Measurements from ENCODE around the gene RFX2. TPM values are rescaled to one million over a fixed set of nuclear protein-coding genes. Genes with fewer than 3 reads are reported as not detected.
A peak's percentile ranks its signal among the peaks of the same experiment; 100 is the strongest.

Gene RFX2
- total and polyA plus RNA-seq, 4 experiments from 2014 or later = 3.6 to 6.7 (median 5.8) TPM

- Mint-ChIP-seq H3K27me3 (no peaks in the 10 kb centered on the region), H3K4me1 (peaks cover 43 to 75% (median 56%) of the 10 kb centered on the region in 4 donors), H3K4me3 (peak overlapping the region; percentile 91 to 96 (median 92)), H3K9me3 (peaks cover 0 to 2% (median 0%) of the 10 kb centered on the region in 8 donors), H3K27ac (peak overlapping the region; percentile 94 to 96 (median 95)), H3K36me3 (peaks cover 6 to 40% of the 10 kb centered on the region in 2 donors)
- intact Hi-C loops (cut with micrococcal nuclease) = loop anchor here (5.0 kb wide), 1 partner anchor 136 kb away; the partner anchor contains the start of gene RFX2
- ChIA-PET POLR2A (ENCODE audit: partially characterized antibody) (interaction anchor here (2.3 to 4.5 kb wide), 5 partner anchors 13 to 149 kb away, joined by 6 to 47 read pairs (median 23); partner anchors contain the start of genes NDUFA11 and VMAC), CTCF (ENCODE audit: partially characterized antibody) (interaction anchor here (0.6 to 6.1 kb wide), 2 partner anchors 10 to 238 kb away, joined by 3 to 68 read pairs; no protein-coding TSS in a partner anchor)
- Histone ChIP-seq H3K36me3 (ENCODE audit: insufficient read depth, low read length) (peaks cover 13% of the 10 kb centered on the region), H3K27ac (ENCODE audit: low read depth, low read length) (peak overlapping the region; percentile 84), H3K4me1 (ENCODE audit: insufficient read depth, low read length) (peaks cover 75% of the 10 kb centered on the region), H3K27me3 (ENCODE audit: insufficient read depth, low read length) (no peaks in the 10 kb centered on the region), H3K9me3 (ENCODE audit: control insufficient read depth in 1 of 2, low read length in 2 of 2) (no peaks in the 10 kb centered on the region), H3K4me3 (ENCODE audit: low read length in 2 of 2) (peak overlapping the region; percentile 78 to 81)
- no peak for DNase-seq
These were observed 133.5 kb downstream of the RFX2 start for GRCh38 chr19:5976768-5977167.

GRCh38 chr19:5975388-5975728 lies 134.9 kb downstream of the RFX2 start:
- peaks cover 0 to 2% (median 0%) of the 10 kb centered on the region in 8 donors for H3K9me3 Mint-ChIP-seq
- no peak overlapping the region for H3K4me3 ChIP-seq (ENCODE audit: low read length in 2 of 2)
- H3K9me3 ChIP-seq (ENCODE audit: control insufficient read depth in 1 of 2, low read length in 2 of 2) = no peaks in the 10 kb centered on the region
- H3K36me3 Mint-ChIP-seq = peaks cover 6 to 46% of the 10 kb centered on the region in 2 donors
- H3K27me3 Mint-ChIP-seq = no peaks in the 10 kb centered on the region
- no peaks in the 10 kb centered on the region for H3K27me3 ChIP-seq (ENCODE audit: insufficient read depth, low read length)
- H3K27ac Mint-ChIP-seq = peak overlapping the region; percentile 6 to 91 (median 79)
- H3K4me1 ChIP-seq (ENCODE audit: insufficient read depth, low read length) = peaks cover 88% of the 10 kb centered on the region
- H3K36me3 ChIP-seq (ENCODE audit: insufficient read depth, low read length) = peaks cover 16% of the 10 kb centered on the region
- ChIA-PET CTCF (ENCODE audit: partially characterized antibody) (interaction anchor here (0.7 to 6.1 kb wide), 4 partner anchors 8 to 47 kb away, joined by 3 to 68 read pairs (median 4); no protein-coding TSS in a partner anchor), POLR2A (ENCODE audit: partially characterized antibody) (interaction anchor here (0.8 to 2.4 kb wide), 4 partner anchors 13 to 147 kb away, joined by 5 to 6 read pairs (median 6); partner anchors contain the start of gene NDUFA11)
- peak overlapping the region; percentile 19 for H3K27ac ChIP-seq (ENCODE audit: low read depth, low read length)
- H3K4me3 Mint-ChIP-seq = peak overlapping the region; percentile 91 to 96 (median 92)
- H3K4me1 Mint-ChIP-seq = peaks cover 48 to 86% (median 65%) of the 10 kb centered on the region in 4 donors
- intact Hi-C loops (cut with micrococcal nuclease) = loop anchor here (5.0 kb wide), 1 partner anchor 137 kb away; the partner anchor contains the start of gene RFX2
- no peak for DNase-seq

- DNase-seq = peak in 3 of 5 donors; percentile 16 to 82 (median 29)
- Histone ChIP-seq H3K4me1 (ENCODE audit: insufficient read depth, low read length) (peaks cover 88% of the 10 kb centered on the region), H3K4me3 (ENCODE audit: low read length in 2 of 2) (no peak overlapping the region), H3K36me3 (ENCODE audit: insufficient read depth, low read length) (peaks cover 16% of the 10 kb centered on the region), H3K27me3 (ENCODE audit: insufficient read depth, low read length) (no peaks in the 10 kb centered on the region), H3K27ac (ENCODE audit: low read depth, low read length) (peak overlapping the region; percentile 19), H3K9me3 (ENCODE audit: control insufficient read depth in 1 of 2, low read length in 2 of 2) (no peaks in the 10 kb centered on the region)
- intact Hi-C loops (cut with micrococcal nuclease) = loop anchor here (5.0 kb wide), 1 partner anchor 137 kb away; the partner anchor contains the start of gene RFX2
- Mint-ChIP-seq H3K9me3 (peaks cover 0 to 2% (median 0%) of the 10 kb centered on the region in 8 donors), H3K4me1 (peaks cover 50 to 86% (median 66%) of the 10 kb centered on the region in 4 donors), H3K36me3 (peaks cover 6 to 46% of the 10 kb centered on the region in 2 donors), H3K4me3 (peak overlapping the region; percentile 57 to 94 (median 70)), H3K27me3 (no peaks in the 10 kb centered on the region), H3K27ac (peak overlapping the region; percentile 72 to 88 (median 79))
- CTCF ChIA-PET (ENCODE audit: partially characterized antibody) = interaction anchor here (0.7 to 6.1 kb wide), 3 partner anchors 8 to 47 kb away, joined by 3 to 68 read pairs (median 4); no protein-coding TSS in a partner anchor
- POLR2A ChIA-PET (ENCODE audit: partially characterized antibody) = interaction anchor here (1.0 to 1.2 kb wide), 2 partner anchors 13 to 71 kb away, joined by 5 to 6 read pairs; partner anchors contain the start of gene NDUFA11
These were observed 135.4 kb downstream of the RFX2 start for GRCh38 chr19:5974721-5975387.

- Mint-ChIP-seq H3K27me3 (no peaks in the 10 kb centered on the region), H3K36me3 (peaks cover 6 to 46% of the 10 kb centered on the region in 2 donors), H3K4me1 (peaks cover 48 to 87% (median 66%) of the 10 kb centered on the region in 4 donors), H3K27ac (peak overlapping the region; percentile 29 to 88 (median 77)), H3K9me3 (peaks cover 0 to 2% (median 0%) of the 10 kb centered on the region in 8 donors), H3K4me3 (peak overlapping the region in 5 of 8 donors; percentile 21 to 91 (median 59))
- POLR2A ChIA-PET (ENCODE audit: partially characterized antibody) = interaction anchor here (1.0 kb wide), 1 partner anchor 12 kb away, joined by 6 read pairs; no protein-coding TSS in a partner anchor
- H3K27ac ChIP-seq (ENCODE audit: low read depth, low read length) = peak overlapping the region; percentile 19
- no peak overlapping the region for H3K4me3 ChIP-seq (ENCODE audit: low read length in 2 of 2)
- peaks cover 88% of the 10 kb centered on the region for H3K4me1 ChIP-seq (ENCODE audit: insufficient read depth, low read length)
- no peaks in the 10 kb centered on the region for H3K9me3 ChIP-seq (ENCODE audit: control insufficient read depth in 1 of 2, low read length in 2 of 2)
- no peak for DNase-seq
- H3K27me3 ChIP-seq (ENCODE audit: insufficient read depth, low read length) = no peaks in the 10 kb centered on the region
- CTCF ChIA-PET (ENCODE audit: partially characterized antibody) = no interaction called here
- intact Hi-C loops (cut with micrococcal nuclease) = no loop called here
- H3K36me3 ChIP-seq (ENCODE audit: insufficient read depth, low read length) = peaks cover 16% of the 10 kb centered on the region
These were observed 136.2 kb downstream of the RFX2 start for GRCh38 chr19:5973867-5974635.

GRCh38 chr19:5973376-5973775 lies 136.9 kb downstream of the RFX2 start:
- no peaks in the 10 kb centered on the region for H3K9me3 ChIP-seq (ENCODE audit: control insufficient read depth in 1 of 2, low read length in 2 of 2)
- Mint-ChIP-seq H3K4me3 (no peak overlapping the region), H3K4me1 (peaks cover 50 to 88% (median 67%) of the 10 kb centered on the region in 4 donors), H3K36me3 (peaks cover 6 to 50% of the 10 kb centered on the region in 2 donors), H3K27me3 (no peaks in the 10 kb centered on the region), H3K9me3 (peaks cover 0 to 2% (median 0%) of the 10 kb centered on the region in 8 donors), H3K27ac (peak overlapping the region in 1 of 7 donors; percentile 69)
- H3K27ac ChIP-seq (ENCODE audit: low read depth, low read length) = no peak overlapping the region
- POLR2A ChIA-PET (ENCODE audit: partially characterized antibody) = interaction anchor here (2.8 kb wide), 1 partner anchor 11 kb away, joined by 19 read pairs; no protein-coding TSS in a partner anchor
- H3K4me3 ChIP-seq (ENCODE audit: low read length in 2 of 2) = no peak overlapping the region
- intact Hi-C loops (cut with micrococcal nuclease) = no loop called here
- no peaks in the 10 kb centered on the region for H3K27me3 ChIP-seq (ENCODE audit: insufficient read depth, low read length)
- CTCF ChIA-PET (ENCODE audit: partially characterized antibody) = interaction anchor here (2.7 kb wide), 1 partner anchor 11 kb away, joined by 9 read pairs; no protein-coding TSS in a partner anchor
- H3K4me1 ChIP-seq (ENCODE audit: insufficient read depth, low read length) = peaks cover 88% of the 10 kb centered on the region
- no peak for DNase-seq
- H3K36me3 ChIP-seq (ENCODE audit: insufficient read depth, low read length) = peaks cover 16% of the 10 kb centered on the region

- H3K36me3 Mint-ChIP-seq = peaks cover 9 to 51% of the 10 kb centered on the region in 2 donors
- peaks cover 98% of the 10 kb centered on the region for H3K4me1 ChIP-seq (ENCODE audit: insufficient read depth, low read length)
- peak overlapping the region in 3 of 7 donors; percentile 19 to 73 (median 27) for H3K27ac Mint-ChIP-seq
- DNase-seq = no peak
- no peaks in the 10 kb centered on the region for H3K27me3 ChIP-seq (ENCODE audit: insufficient read depth, low read length)
- no peak overlapping the region for H3K4me3 ChIP-seq (ENCODE audit: low read length in 2 of 2)
- H3K9me3 Mint-ChIP-seq = no peaks in the 10 kb centered on the region
- H3K27ac ChIP-seq (ENCODE audit: low read depth, low read length) = no peak overlapping the region
- peaks cover 16% of the 10 kb centered on the region for H3K36me3 ChIP-seq (ENCODE audit: insufficient read depth, low read length)
- H3K4me3 Mint-ChIP-seq = peak overlapping the region in 2 of 8 donors; percentile 43 to 61
- peaks cover 55 to 93% (median 69%) of the 10 kb centered on the region in 4 donors for H3K4me1 Mint-ChIP-seq
- H3K27me3 Mint-ChIP-seq = no peaks in the 10 kb centered on the region
- intact Hi-C loops (cut with micrococcal nuclease) = no loop called here
- H3K9me3 ChIP-seq (ENCODE audit: control insufficient read depth in 1 of 2, low read length in 2 of 2) = no peaks in the 10 kb centered on the region
- ChIA-PET CTCF (ENCODE audit: partially characterized antibody) (interaction anchor here (1.8 to 2.7 kb wide), 3 partner anchors 10 to 50 kb away, joined by 7 to 9 read pairs (median 9); no protein-coding TSS in a partner anchor), POLR2A (ENCODE audit: partially characterized antibody) (interaction anchor here (1.0 to 2.8 kb wide), 2 partner anchors 10 to 252 kb away, joined by 3 to 19 read pairs; partner anchors contain the start of genes CATSPERD and LONP1)
These were observed 138.0 kb downstream of the RFX2 start for GRCh38 chr19:5972355-5972731.
